Activated CD8-positive, alpha-beta memory T cell treated with anti-CD3 and anti-CD28 coated beads, Interleukin-2, amount 50 U/mL, for 48 hours (primary cell): ENCODE results near the gene ITPK1.

ENCODE experiments used
- DNase-seq: peaks from one replicate; pipeline ENCODE4 v3.0.0-alpha.2; 2020

The ITPK1 gene

GRCh38 chr14:93103392-93104080 lies 12.2 kb downstream of the ITPK1 start:
- DNase-seq: peak; percentile 77

GRCh38 chr14:93102141-93102540 lies 13.6 kb downstream of the ITPK1 start:
- DNase-seq: no peak

- no peak for DNase-seq
Observed at GRCh38 chr14:93101181-93101580, 14.5 kb downstream of the ITPK1 start.

GRCh38 chr14:93100570-93100969 lies 15.2 kb downstream of the ITPK1 start:
- DNase-seq: no peak

GRCh38 chr14:93100100-93100499 lies 15.6 kb downstream of the ITPK1 start:
- DNase-seq: no peak

GRCh38 chr14:93099643-93100042 lies 16.1 kb downstream of the ITPK1 start:
- no peak for DNase-seq

- no peak for DNase-seq
Observed at GRCh38 chr14:93099196-93099595, 16.5 kb downstream of the ITPK1 start.

GRCh38 chr14:93096691-93097322 lies 18.9 kb downstream of the ITPK1 start:
- DNase-seq: no peak

GRCh38 chr14:93095742-93096510 lies 19.8 kb downstream of the ITPK1 start:
- DNase-seq: no peak

GRCh38 chr14:93094121-93094918 lies 21.4 kb downstream of the ITPK1 start:
- no peak for DNase-seq

- no peak for DNase-seq
Observed at GRCh38 chr14:93092606-93093556, 22.8 kb downstream of the ITPK1 start.

- no peak for DNase-seq
Observed at GRCh38 chr14:93091666-93092065, 24.1 kb downstream of the ITPK1 start.

- no peak for DNase-seq
Observed at GRCh38 chr14:93090826-93091555, 24.7 kb downstream of the ITPK1 start.

GRCh38 chr14:93089521-93090269 lies 26.0 kb downstream of the ITPK1 start:
- DNase-seq: no peak

GRCh38 chr14:93086441-93087055 lies 29.2 kb downstream of the ITPK1 start:
- DNase-seq: no peak

GRCh38 chr14:93085911-93086310 lies 29.8 kb downstream of the ITPK1 start:
- DNase-seq: no peak

- DNase-seq: no peak
Observed at GRCh38 chr14:93084866-93085857, 30.6 kb downstream of the ITPK1 start.

GRCh38 chr14:93084402-93084801 lies 31.3 kb downstream of the ITPK1 start:
- DNase-seq: no peak

GRCh38 chr14:93083917-93084316 lies 31.8 kb downstream of the ITPK1 start:
- no peak for DNase-seq
